ENCODE data around the gene BRD9. TPM values are rescaled to one million over a fixed set of nuclear protein-coding genes. Genes with fewer than 3 reads are reported as not detected.
"Not testable (repeated sequence)": the region's sequence is repeated elsewhere in the genome, so short reads cannot be mapped to it uniquely, and the experiment has no call there.

BRD9 gene
- total and polyA plus RNA-seq, 2 donors (not counting 3 experiments of a cell fraction or from before 2014, with no cell fraction given): 17.6 to 67.6 TPM

DNA sequence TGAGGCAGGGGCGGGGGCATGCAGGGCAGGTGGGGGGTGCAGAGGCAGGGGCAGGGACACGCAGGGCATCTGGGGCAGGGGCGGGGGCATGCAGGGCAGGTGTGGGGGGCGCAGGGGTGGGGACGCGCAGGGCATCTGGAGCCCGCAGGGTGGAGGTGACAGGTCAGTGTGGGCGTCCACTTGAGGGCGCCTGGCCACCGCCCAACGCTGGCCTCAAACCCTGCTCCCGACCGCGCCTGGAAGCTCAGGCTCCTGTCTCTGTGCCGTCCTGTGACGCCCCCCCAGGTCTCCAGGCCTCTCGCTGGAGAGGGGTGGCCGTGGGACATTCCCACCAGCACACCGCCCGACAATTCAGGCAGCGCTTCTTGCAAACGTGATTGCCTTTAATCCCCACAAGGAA is 48.7 kb downstream of the BRD9 start:
- BruUV-seq (replicated peaks); H3K4me3 ChIP-seq (replicated peaks in 1 of 3; ENCODE audit: insufficient read depth in 1 of 3, low read depth in 1 of 3, low read length in 3 of 3); intact Hi-C loops (cut with micrococcal nuclease); H3K9ac ChIP-seq (replicated peaks; ENCODE audit: extremely low read depth, insufficient read depth, low read length); H3K9me1 ChIP-seq (replicated peaks; ENCODE audit: control insufficient read depth, extremely low read depth, insufficient read depth, low read length); H3K27ac ChIP-seq (ENCODE audit: insufficient read depth, low read depth, low read length); H3K36me3 ChIP-seq (ENCODE audit: control insufficient read depth in 2 of 2, extremely low read depth in 1 of 2, insufficient read depth in 2 of 2, low read length in 2 of 2); H3K4me1 ChIP-seq (ENCODE audit: control insufficient read depth, extremely low read depth, insufficient read depth, low read length); dilution Hi-C loops (cut with MboI; ENCODE audit: extremely low pct_ligation_motif_present, low sequenced_read_pairs); H3K9me3 ChIP-seq (replicated peaks; ENCODE audit: control insufficient read depth, insufficient read depth, low read length); H3K4me2 ChIP-seq (ENCODE audit: insufficient read depth, low read length); DNase-seq (ENCODE audit: low read depth, low spot score); H3K27me3 ChIP-seq (ENCODE audit: control insufficient read depth in 2 of 2, insufficient read depth in 2 of 2, low read length in 2 of 2); H2AFZ ChIP-seq (ENCODE audit: low read depth, low read length); FAIRE-seq; POLR2A ChIA-PET; H4K20me1 ChIP-seq (replicated peaks; ENCODE audit: control insufficient read depth, extremely low read depth, insufficient read depth, low read length); H3K79me2 ChIP-seq (ENCODE audit: control insufficient read depth, insufficient read depth, low read length): not testable (repeated sequence)
- CTCF ChIA-PET: interaction anchor here (0.5 kb wide), 1 partner anchor 670 kb away, joined by 3 read pairs; no protein-coding TSS in a partner anchor

DNA sequence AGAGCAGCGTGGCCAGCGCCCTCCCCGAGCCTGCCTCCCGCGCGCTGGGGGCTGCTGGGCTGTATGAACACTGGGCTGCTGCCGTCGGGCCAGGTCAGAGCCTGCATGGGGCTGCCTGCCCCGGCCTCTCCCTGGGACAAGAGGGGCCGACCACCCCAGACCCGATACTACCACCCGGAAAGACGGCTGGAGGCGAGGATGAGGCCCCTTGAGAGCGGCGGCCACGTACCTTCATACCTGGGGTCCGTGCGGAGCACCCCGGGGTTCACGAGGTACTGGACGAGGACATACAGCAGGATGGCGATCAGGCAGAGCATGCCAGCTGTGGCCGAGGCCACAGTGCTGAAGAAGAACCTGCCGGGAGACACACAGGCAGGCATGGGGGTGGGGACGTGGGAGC is 49.2 kb downstream of the BRD9 start:
- CTCF ChIA-PET; BruUV-seq (replicated peaks); H3K9me3 ChIP-seq (replicated peaks; ENCODE audit: control insufficient read depth, insufficient read depth, low read length); H3K36me3 ChIP-seq (ENCODE audit: control insufficient read depth in 2 of 2, extremely low read depth in 1 of 2, insufficient read depth in 2 of 2, low read length in 2 of 2); H3K27me3 ChIP-seq (ENCODE audit: control insufficient read depth in 2 of 2, insufficient read depth in 2 of 2, low read length in 2 of 2); intact Hi-C loops (cut with micrococcal nuclease); H3K27ac ChIP-seq (ENCODE audit: insufficient read depth, low read depth, low read length); POLR2A ChIA-PET; FAIRE-seq; H3K9me1 ChIP-seq (replicated peaks; ENCODE audit: control insufficient read depth, extremely low read depth, insufficient read depth, low read length); H3K4me2 ChIP-seq (ENCODE audit: insufficient read depth, low read length); H3K79me2 ChIP-seq (ENCODE audit: control insufficient read depth, insufficient read depth, low read length); dilution Hi-C loops (cut with MboI; ENCODE audit: extremely low pct_ligation_motif_present, low sequenced_read_pairs); H4K20me1 ChIP-seq (replicated peaks; ENCODE audit: control insufficient read depth, extremely low read depth, insufficient read depth, low read length); H2AFZ ChIP-seq (ENCODE audit: low read depth, low read length); H3K4me1 ChIP-seq (ENCODE audit: control insufficient read depth, extremely low read depth, insufficient read depth, low read length); H3K4me3 ChIP-seq (replicated peaks in 1 of 3; ENCODE audit: insufficient read depth in 1 of 3, low read depth in 1 of 3, low read length in 3 of 3); H3K9ac ChIP-seq (replicated peaks; ENCODE audit: extremely low read depth, insufficient read depth, low read length); DNase-seq (ENCODE audit: low read depth, low spot score): not testable (repeated sequence)

DNA sequence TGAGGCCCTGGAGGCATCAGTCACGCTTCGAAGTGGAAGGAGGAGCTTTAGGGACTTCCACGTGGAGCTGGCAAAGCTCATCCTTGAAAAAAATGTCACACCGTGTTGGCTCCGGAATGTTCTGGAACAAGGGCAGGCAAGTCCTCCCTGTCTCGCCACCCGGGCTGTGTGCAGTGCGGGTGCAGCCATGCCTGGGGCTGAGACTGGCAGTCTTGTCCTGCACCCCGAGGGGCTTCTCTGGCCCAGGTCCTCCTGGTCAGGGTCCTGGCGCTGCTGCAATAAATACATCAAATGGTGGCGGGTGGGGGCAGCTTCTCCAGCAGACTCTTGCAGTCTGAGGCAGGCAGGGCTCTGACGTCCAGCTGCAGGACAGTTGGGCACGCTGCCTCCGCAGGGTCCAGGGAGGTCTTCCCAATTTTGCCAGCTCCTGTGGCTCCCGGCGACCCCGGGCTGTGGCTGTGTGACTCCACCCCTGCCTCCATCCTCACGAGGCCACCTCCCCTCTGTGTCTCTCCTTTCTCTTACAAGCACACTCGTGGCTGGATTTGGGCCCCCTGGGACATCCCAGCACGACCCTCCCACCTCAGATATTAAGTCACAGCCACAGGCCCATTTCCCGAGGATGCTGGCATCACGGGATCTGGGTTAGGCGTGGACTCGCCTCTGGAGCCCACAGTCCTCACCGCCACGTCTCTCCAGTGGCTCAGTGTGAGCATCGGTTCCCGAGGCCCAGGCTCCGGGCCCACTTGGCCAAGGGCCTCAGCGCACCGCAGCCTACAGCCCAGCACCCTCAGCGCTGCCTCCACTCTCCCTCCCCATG is 50.0 kb downstream of the BRD9 start:
- DNase-seq (ENCODE audit: low read depth, low spot score); H3K9ac ChIP-seq (replicated peaks; ENCODE audit: extremely low read depth, insufficient read depth, low read length); BruUV-seq (replicated peaks); H3K4me3 ChIP-seq (replicated peaks in 1 of 3; ENCODE audit: insufficient read depth in 1 of 3, low read depth in 1 of 3, low read length in 3 of 3); dilution Hi-C loops (cut with MboI; ENCODE audit: extremely low pct_ligation_motif_present, low sequenced_read_pairs); H3K4me2 ChIP-seq (ENCODE audit: insufficient read depth, low read length); intact Hi-C loops (cut with micrococcal nuclease); POLR2A ChIA-PET; H3K27ac ChIP-seq (ENCODE audit: insufficient read depth, low read depth, low read length); H3K9me1 ChIP-seq (replicated peaks; ENCODE audit: control insufficient read depth, extremely low read depth, insufficient read depth, low read length); H2AFZ ChIP-seq (ENCODE audit: low read depth, low read length); H3K9me3 ChIP-seq (replicated peaks; ENCODE audit: control insufficient read depth, insufficient read depth, low read length); H3K79me2 ChIP-seq (ENCODE audit: control insufficient read depth, insufficient read depth, low read length); H3K27me3 ChIP-seq (ENCODE audit: control insufficient read depth in 2 of 2, insufficient read depth in 2 of 2, low read length in 2 of 2); H3K36me3 ChIP-seq (ENCODE audit: control insufficient read depth in 2 of 2, extremely low read depth in 1 of 2, insufficient read depth in 2 of 2, low read length in 2 of 2); H3K4me1 ChIP-seq (ENCODE audit: control insufficient read depth, extremely low read depth, insufficient read depth, low read length); FAIRE-seq; CTCF ChIA-PET; H4K20me1 ChIP-seq (replicated peaks; ENCODE audit: control insufficient read depth, extremely low read depth, insufficient read depth, low read length): not testable (repeated sequence)

DNA sequence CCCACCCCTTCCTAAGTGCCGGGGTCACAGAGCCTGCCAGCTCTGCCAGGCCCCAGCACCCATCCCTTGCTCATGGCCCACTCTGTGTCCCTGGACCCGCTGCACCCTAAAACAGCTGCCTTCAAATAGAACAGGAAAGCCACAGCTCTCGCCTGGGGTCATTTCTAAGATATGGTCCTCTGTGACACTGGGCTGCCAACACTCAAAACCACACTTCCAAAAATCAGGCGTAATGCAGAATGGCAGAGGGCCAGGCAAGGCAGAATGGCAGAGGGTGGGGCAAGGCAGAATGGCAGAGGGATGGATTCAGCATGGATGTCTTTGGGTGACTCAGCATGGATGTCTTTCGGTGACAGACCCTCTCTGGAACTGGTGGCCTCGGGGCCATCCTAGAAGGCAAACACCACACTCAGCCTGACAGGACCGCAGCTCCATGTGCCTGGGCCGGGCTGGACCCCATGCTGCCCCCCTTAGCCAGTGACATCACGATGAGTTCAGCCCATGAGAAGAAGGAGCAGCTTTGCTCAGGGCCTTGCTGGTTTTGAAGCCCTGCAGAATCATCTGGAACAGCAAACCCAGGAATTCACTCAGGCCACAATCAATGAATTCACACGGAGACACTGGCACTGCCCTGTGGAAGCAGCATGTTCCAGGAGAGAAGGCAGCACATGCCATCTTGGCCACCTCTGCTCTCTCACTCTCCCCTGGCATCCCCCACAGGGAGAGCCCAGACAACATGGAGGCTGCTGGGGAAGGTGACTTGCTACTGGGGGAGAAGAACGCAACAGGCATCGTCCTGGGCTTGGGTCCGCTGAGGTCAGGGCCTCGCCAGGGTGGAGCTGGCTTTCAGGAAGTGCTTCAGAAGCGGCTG is 50.8 kb downstream of the BRD9 start:
- POLR2A ChIA-PET; dilution Hi-C loops (cut with MboI; ENCODE audit: extremely low pct_ligation_motif_present, low sequenced_read_pairs); H3K9me3 ChIP-seq (replicated peaks; ENCODE audit: control insufficient read depth, insufficient read depth, low read length); H3K79me2 ChIP-seq (ENCODE audit: control insufficient read depth, insufficient read depth, low read length); BruUV-seq (replicated peaks); H3K4me2 ChIP-seq (ENCODE audit: insufficient read depth, low read length); H2AFZ ChIP-seq (ENCODE audit: low read depth, low read length); H3K36me3 ChIP-seq (ENCODE audit: control insufficient read depth in 2 of 2, extremely low read depth in 1 of 2, insufficient read depth in 2 of 2, low read length in 2 of 2); FAIRE-seq; intact Hi-C loops (cut with micrococcal nuclease); H3K9ac ChIP-seq (replicated peaks; ENCODE audit: extremely low read depth, insufficient read depth, low read length); CTCF ChIA-PET; H3K9me1 ChIP-seq (replicated peaks; ENCODE audit: control insufficient read depth, extremely low read depth, insufficient read depth, low read length); H3K27ac ChIP-seq (ENCODE audit: insufficient read depth, low read depth, low read length); H4K20me1 ChIP-seq (replicated peaks; ENCODE audit: control insufficient read depth, extremely low read depth, insufficient read depth, low read length); H3K27me3 ChIP-seq (ENCODE audit: control insufficient read depth in 2 of 2, insufficient read depth in 2 of 2, low read length in 2 of 2); DNase-seq (ENCODE audit: low read depth, low spot score); H3K4me3 ChIP-seq (replicated peaks in 1 of 3; ENCODE audit: insufficient read depth in 1 of 3, low read depth in 1 of 3, low read length in 3 of 3); H3K4me1 ChIP-seq (ENCODE audit: control insufficient read depth, extremely low read depth, insufficient read depth, low read length): not testable (repeated sequence)

Measured in endothelial cell of umbilical vein (primary cell).